Endothelial cell of umbilical vein (primary cell): ENCODE data around the gene DNAJC22. TPM values are rescaled to one million over a fixed set of nuclear protein-coding genes. Genes with fewer than 3 reads are reported as not detected.

Experiments
- BruUV-seq: library from RNA; stranded (reverse); fragments of 400-500 nt; replicated peaks from 2 replicates; lab custom pipeline; 2021; lab: Mats Ljungman, UMichigan
- CTCF ChIA-PET: fragments of 300-600, 350-600 bp; sonication (Branson Sonifier 250); formaldehyde crosslinking; loops from one replicate; lab custom pipeline; 2021; ENCODE audit warnings: antibody characterized with exemption, inconsistent platforms; lab: Charles Lee
- POLR2A ChIA-PET: fragments of 300-600, 350-600 bp; sonication (Branson Sonifier 250); formaldehyde crosslinking; loops from one replicate; lab custom pipeline; 2021; ENCODE audit warnings: antibody characterized with exemption, inconsistent platforms; lab: Charles Lee
- DNase-seq: peaks from one replicate; pipeline ENCODE4 v3.0.0-alpha.2; 2011; ENCODE audit warnings: low read depth, low spot score
- FAIRE-seq: peaks from 2 replicates; lab custom pipeline; 2011; peaks lifted over from hg19 to GRCh38; lab: Jason Lieb, UNC
- H2AFZ ChIP-seq: 2 replicates; pipeline ENCODE4 v1.6.0; 2012; ENCODE audit warnings: low read depth, low read length, control low read depth, inconsistent platforms
- H3K27ac ChIP-seq: 2 replicates; pipeline ENCODE4 v1.5.1; 2011; ENCODE audit warnings: low read depth, mild to moderate bottlenecking, control low read depth, low read length, moderate library complexity; ENCODE audit not compliant: insufficient read depth
- H3K27me3 ChIP-seq, 2 experiments: 2 replicates each; pipeline versions ENCODE4 v1.6.0 to v1.6.1; 2011; ENCODE audit warnings: low read length in 2 of 2, mixed read lengths in 1 of 2; ENCODE audit not compliant: control insufficient read depth in 2 of 2, insufficient read depth in 2 of 2
- H3K36me3 ChIP-seq, 2 experiments: 2 replicates in 1 of 2; 3 replicates in 1 of 2; pipeline ENCODE4 v1.5.1; 2011; ENCODE audit warnings: low read length in 2 of 2, mild to moderate bottlenecking in 1 of 2, moderate library complexity in 1 of 2; ENCODE audit not compliant: control insufficient read depth in 2 of 2, insufficient read depth in 2 of 2; ENCODE audit errors: extremely low read depth in 1 of 2
- H3K4me1 ChIP-seq: 3 replicates; pipeline ENCODE4 v1.5.1; 2011; ENCODE audit warnings: mild to moderate bottlenecking, low read length; ENCODE audit not compliant: control insufficient read depth, insufficient read depth; ENCODE audit errors: extremely low read depth
- H3K4me2 ChIP-seq: 2 replicates; pipeline ENCODE4 v1.6.1; 2011; ENCODE audit warnings: low read length, control low read depth, mixed read lengths; ENCODE audit not compliant: insufficient read depth
- H3K4me3 ChIP-seq, 3 experiments: fragments of 200-600 bp in 1 of 3; sonication (generic), shearing (Covaris generic) in 1 of 3; replicated peaks in 1 of 3; 2 replicates each; pipeline ENCODE4 v1.5.1; 2011 to 2016; ENCODE audit warnings: control low read depth in 3 of 3, low read length in 3 of 3, mild to moderate bottlenecking in 2 of 3, inconsistent platforms in 1 of 3, low read depth in 1 of 3, moderate library complexity in 1 of 3; ENCODE audit not compliant: insufficient read depth in 1 of 3
- H3K79me2 ChIP-seq: 2 replicates; pipeline ENCODE4 v1.6.0; 2012; ENCODE audit warnings: low read length, inconsistent platforms; ENCODE audit not compliant: control insufficient read depth, insufficient read depth
- H3K9ac ChIP-seq: replicated peaks from 2 replicates; pipeline ENCODE3; 2011; ENCODE audit warnings: low read length, control low read depth; ENCODE audit not compliant: insufficient read depth; ENCODE audit errors: extremely low read depth
- H3K9me1 ChIP-seq: replicated peaks from 3 replicates; pipeline ENCODE4 v1.6.0; 2011; ENCODE audit warnings: mild to moderate bottlenecking, low read length; ENCODE audit not compliant: control insufficient read depth, insufficient read depth; ENCODE audit errors: extremely low read depth
- H3K9me3 ChIP-seq: replicated peaks from 2 replicates; pipeline ENCODE4 v1.5.1; 2012; ENCODE audit warnings: low read length, inconsistent platforms; ENCODE audit not compliant: control insufficient read depth, insufficient read depth
- H4K20me1 ChIP-seq: replicated peaks from 2 replicates; pipeline ENCODE3; 2011; ENCODE audit warnings: mild to moderate bottlenecking, low read length; ENCODE audit not compliant: control insufficient read depth, insufficient read depth; ENCODE audit errors: extremely low read depth
- EZH2 ChIP-seq: IDR thresholded peaks from 2 replicates; pipeline ENCODE4 v1.6.1; 2012; ENCODE audit warnings: borderline replicate concordance, low read depth, mild to moderate bottlenecking, moderate library complexity, low read length, inconsistent platforms; ENCODE audit not compliant: severe bottlenecking
- FOS ChIP-seq: IDR thresholded peaks from 2 replicates; pipeline ENCODE4 v1.6.1; 2011; ENCODE audit warnings: mild to moderate bottlenecking, low read length, moderate library complexity, borderline replicate concordance; ENCODE audit not compliant: insufficient read depth
- GATA2 ChIP-seq: IDR thresholded peaks from 2 replicates; pipeline ENCODE4 v1.7.0; 2011; ENCODE audit warnings: low read depth, mild to moderate bottlenecking, moderate library complexity, mixed read lengths, low read length; ENCODE audit not compliant: insufficient read length, insufficient read depth
- JUN ChIP-seq: IDR thresholded peaks from 2 replicates; pipeline ENCODE4 v1.6.1; 2011; ENCODE audit warnings: borderline replicate concordance, low read depth; ENCODE audit not compliant: insufficient read length, insufficient read depth
- MYC ChIP-seq: IDR thresholded peaks from one replicate; pipeline ENCODE4 v1.6.1; 2011; ENCODE audit warnings: mild to moderate bottlenecking, low read depth, low read length
- POLR2A ChIP-seq: IDR thresholded peaks from 2 replicates; pipeline ENCODE4 v1.6.1; 2012; ENCODE audit warnings: low read depth, mild to moderate bottlenecking, control low read depth, low read length
- POLR2AphosphoS5 ChIP-seq: IDR thresholded peaks from 2 replicates; pipeline ENCODE4 v1.6.1; 2012; ENCODE audit warnings: low read depth, mild to moderate bottlenecking, control low read depth, low read length, moderate library complexity; ENCODE audit not compliant: insufficient read depth
- dilution Hi-C: fragments of 300-500 bp; cut with MboI; formaldehyde crosslinking; loops from one replicate; pipeline ENCODE4 v1.15.0; 2019; ENCODE audit warnings: low sequenced_read_pairs; ENCODE audit not compliant: extremely low pct_ligation_motif_present
- intact Hi-C: fragments of 100-400 bp; cut with micrococcal nuclease; formaldehyde crosslinking; loops from one replicate; pipeline ENCODE4 v1.10.0; 2022
- polyA plus RNA-seq, 4 experiments: library from polyadenylated mRNA; depleted of rRNA in 3 of 4; stranded (reverse) in 3 of 4; unstranded in 1 of 4; fragments of >200 nt; gene quantifications; 2 replicates each; pipeline versions ENCODE4 v1.2.1 to v1.2.3, GENCODE V29; 2011 to 2012; ENCODE audit warnings: missing spikeins in 1 of 4
- total RNA-seq: library from RNA; stranded (reverse); gene quantifications from 2 replicates; pipeline ENCODE4 v1.2.3, GENCODE V29; 2021
- TF ChIP-seq, protein P1 (sequence below), 2 donors: IDR thresholded peaks; 1 replicate in 1 of 2; 2 replicates in 1 of 2; pipeline ENCODE4 v1.5.1; 2011; ENCODE audit warnings: low read length in 2 of 2, mild to moderate bottlenecking in 2 of 2, moderate library complexity in 2 of 2, control low read depth in 1 of 2, inconsistent platforms in 1 of 2, low read depth in 1 of 2; ENCODE audit not compliant: insufficient read depth in 1 of 2; ENCODE audit errors: extremely low read depth in 1 of 2
- TF ChIP-seq, protein P2 (sequence below): IDR thresholded peaks from 2 replicates; pipeline ENCODE4 v1.6.1; 2011; ENCODE audit not compliant: insufficient read depth, insufficient read length

The DNAJC22 gene
- total and polyA plus RNA-seq, 2 donors (not counting 3 experiments of a cell fraction or from before 2014, with no cell fraction given), result 1.3 to 1.4 TPM

DNA sequence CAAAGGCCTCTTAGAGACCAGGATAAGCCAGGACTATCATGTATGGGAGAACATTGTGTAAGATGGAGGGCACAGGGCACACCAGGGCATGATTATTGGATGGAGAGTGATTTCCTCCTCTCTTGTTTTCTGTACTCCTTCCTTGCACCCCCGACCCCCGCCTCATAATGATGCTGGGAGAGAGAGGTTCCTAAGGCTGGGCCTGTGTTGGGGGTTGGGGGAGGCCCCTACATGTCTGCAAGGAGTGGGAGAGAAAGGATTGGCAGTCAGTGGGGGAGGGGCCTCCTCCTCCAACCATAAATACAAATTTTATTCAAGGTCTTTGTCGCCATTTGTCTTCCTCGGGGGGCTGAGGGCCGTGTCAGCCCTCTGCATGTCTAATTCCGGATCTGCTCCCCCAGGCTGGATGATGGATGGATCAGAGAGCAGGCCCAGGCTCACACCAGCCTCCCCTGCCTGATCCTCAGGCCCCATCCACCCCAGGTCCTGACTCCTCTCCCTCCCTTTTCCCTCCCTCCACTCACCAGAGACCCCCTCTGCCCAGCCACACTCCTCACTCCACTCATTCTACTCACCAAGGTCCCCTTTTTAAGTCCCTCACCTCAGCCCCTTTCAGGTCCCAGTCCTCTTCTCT is 7.7 kb upstream of the DNAJC22 start:
- intact Hi-C loops, result no loop called here
- Histone ChIP-seq H3K9me3 (no peaks in the 10 kb centered on the region), H3K27ac (no peak overlapping the region), H3K4me1 (peaks cover 12% of the 10 kb centered on the region), H3K79me2 (no peaks in the 10 kb centered on the region), H3K9ac (no peak overlapping the region), H3K9me1 (no peaks in the 10 kb centered on the region), H3K27me3 (peaks cover 58 to 75% of the 10 kb centered on the region in 2 experiments), H3K4me3 (no peak overlapping the region), H2AFZ (no peak overlapping the region), H3K4me2 (no peak overlapping the region), H4K20me1 (no peaks in the 10 kb centered on the region), H3K36me3 (no peaks in the 10 kb centered on the region)
- no peak for DNase-seq
- POLR2A ChIA-PET, result interaction anchor here (0.6 kb wide), 1 partner anchor 444 kb away, joined by 5 read pairs; no protein-coding TSS in a partner anchor
- dilution Hi-C loops, result no loop called here
- no peak for FAIRE-seq
- CTCF ChIA-PET, result interaction anchor here (0.9 to 9.0 kb wide), 4 partner anchors 10 to 50 kb away, joined by 3 to 280 read pairs (median 16); partner anchors contain the start of gene DNAJC22
- BruUV-seq, result no TSS peak
- TF ChIP-seq, protein P1, sequence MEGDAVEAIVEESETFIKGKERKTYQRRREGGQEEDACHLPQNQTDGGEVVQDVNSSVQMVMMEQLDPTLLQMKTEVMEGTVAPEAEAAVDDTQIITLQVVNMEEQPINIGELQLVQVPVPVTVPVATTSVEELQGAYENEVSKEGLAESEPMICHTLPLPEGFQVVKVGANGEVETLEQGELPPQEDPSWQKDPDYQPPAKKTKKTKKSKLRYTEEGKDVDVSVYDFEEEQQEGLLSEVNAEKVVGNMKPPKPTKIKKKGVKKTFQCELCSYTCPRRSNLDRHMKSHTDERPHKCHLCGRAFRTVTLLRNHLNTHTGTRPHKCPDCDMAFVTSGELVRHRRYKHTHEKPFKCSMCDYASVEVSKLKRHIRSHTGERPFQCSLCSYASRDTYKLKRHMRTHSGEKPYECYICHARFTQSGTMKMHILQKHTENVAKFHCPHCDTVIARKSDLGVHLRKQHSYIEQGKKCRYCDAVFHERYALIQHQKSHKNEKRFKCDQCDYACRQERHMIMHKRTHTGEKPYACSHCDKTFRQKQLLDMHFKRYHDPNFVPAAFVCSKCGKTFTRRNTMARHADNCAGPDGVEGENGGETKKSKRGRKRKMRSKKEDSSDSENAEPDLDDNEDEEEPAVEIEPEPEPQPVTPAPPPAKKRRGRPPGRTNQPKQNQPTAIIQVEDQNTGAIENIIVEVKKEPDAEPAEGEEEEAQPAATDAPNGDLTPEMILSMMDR (IDR thresholded peaks at IDR 0.05; ENCODE audit: extremely low read depth in 1 of 2, insufficient read depth in 1 of 2, low read depth in 1 of 2, low read length in 2 of 2), result no peak
- no peak for TF ChIP-seq FOS
- TF ChIP-seq GATA2, result no peak
- no peak for TF ChIP-seq POLR2AphosphoS5
- TF ChIP-seq, protein P2, sequence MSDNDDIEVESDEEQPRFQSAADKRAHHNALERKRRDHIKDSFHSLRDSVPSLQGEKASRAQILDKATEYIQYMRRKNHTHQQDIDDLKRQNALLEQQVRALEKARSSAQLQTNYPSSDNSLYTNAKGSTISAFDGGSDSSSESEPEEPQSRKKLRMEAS, result no peak
- TF ChIP-seq MYC, result no peak
- TF ChIP-seq JUN, result no peak
- TF ChIP-seq POLR2A, result no peak
- TF ChIP-seq EZH2, result no peak
